Measurements from ENCODE around the gene SERHL2. TPM values are rescaled to one million over a fixed set of nuclear protein-coding genes. Genes with fewer than 3 reads are reported as not detected.
"Not testable (repeated sequence)": the region's sequence is repeated elsewhere in the genome, so short reads cannot be mapped to it uniquely, and the experiment has no call there.

SERHL2 gene
- polyA plus RNA-seq, 1 donor (not counting 4 experiments of a cell fraction or from before 2014, with no cell fraction given): 2.5 TPM

- H3K9me3 ChIP-seq (ENCODE audit: control insufficient read depth, low read depth, low read length); H3K4me1 ChIP-seq (ENCODE audit: control insufficient read depth, extremely low read depth, insufficient read depth, low read length); DNase-seq (ENCODE audit: low read depth, low spot score); H2AFZ ChIP-seq (ENCODE audit: control insufficient read depth, low read length); H3K36me3 ChIP-seq (ENCODE audit: control insufficient read depth in 2 of 2, extremely low read depth in 1 of 2, insufficient read depth in 2 of 2, low read length in 2 of 2); H3K4me2 ChIP-seq (ENCODE audit: control insufficient read depth, extremely low read depth, insufficient read depth, low read depth, low read length); H3K79me2 ChIP-seq (ENCODE audit: control insufficient read depth, insufficient read depth, low read length); dilution Hi-C loops (cut with MboI; ENCODE audit: extremely low pct_ligation_motif_present, low sequenced_read_pairs); FAIRE-seq; H3K9ac ChIP-seq (ENCODE audit: control insufficient read depth, extremely low read depth, insufficient read depth, low read length); H4K20me1 ChIP-seq (ENCODE audit: control insufficient read depth, extremely low read depth, insufficient read depth, low read length); H3K4me3 ChIP-seq (ENCODE audit: control insufficient read depth in 2 of 3, extremely low read depth in 1 of 3, insufficient read depth in 2 of 3, low read depth in 1 of 3, low read length in 3 of 3); H3K27me3 ChIP-seq (ENCODE audit: control insufficient read depth, extremely low read depth, insufficient read depth, low read length); H3K9me1 ChIP-seq (ENCODE audit: control insufficient read depth, extremely low read depth, insufficient read depth, low read length); H3K27ac ChIP-seq (ENCODE audit: control insufficient read depth, insufficient read depth, low read length): not testable (repeated sequence)
These were observed 22.2 kb upstream of the SERHL2 start for GRCh38 chr22:42531401-42532084.

- H3K9me1 ChIP-seq (ENCODE audit: control insufficient read depth, extremely low read depth, insufficient read depth, low read length): no peaks in the 10 kb centered on the region
- no peaks in the 10 kb centered on the region for H3K79me2 ChIP-seq (ENCODE audit: control insufficient read depth, insufficient read depth, low read length)
- no peak overlapping the region for H2AFZ ChIP-seq (ENCODE audit: control insufficient read depth, low read length)
- no peak for DNase-seq (ENCODE audit: low read depth, low spot score)
- H3K36me3 ChIP-seq (ENCODE audit: control insufficient read depth in 2 of 2, extremely low read depth in 1 of 2, insufficient read depth in 2 of 2, low read length in 2 of 2): no peaks in the 10 kb centered on the region
- no peaks in the 10 kb centered on the region for H3K27me3 ChIP-seq (ENCODE audit: control insufficient read depth, extremely low read depth, insufficient read depth, low read length)
- H3K27ac ChIP-seq (ENCODE audit: control insufficient read depth, insufficient read depth, low read length): no peak overlapping the region
- H3K9ac ChIP-seq (ENCODE audit: control insufficient read depth, extremely low read depth, insufficient read depth, low read length): no peak overlapping the region
- no peak overlapping the region for H3K4me2 ChIP-seq (ENCODE audit: control insufficient read depth, extremely low read depth, insufficient read depth, low read depth, low read length)
- H3K4me3 ChIP-seq (ENCODE audit: control insufficient read depth in 2 of 3, extremely low read depth in 1 of 3, insufficient read depth in 2 of 3, low read depth in 1 of 3, low read length in 3 of 3): no peak overlapping the region
- no peaks in the 10 kb centered on the region for H3K9me3 ChIP-seq (ENCODE audit: control insufficient read depth, low read depth, low read length)
- no peaks in the 10 kb centered on the region for H4K20me1 ChIP-seq (ENCODE audit: control insufficient read depth, extremely low read depth, insufficient read depth, low read length)
- no peak for FAIRE-seq
- dilution Hi-C loops (cut with MboI; ENCODE audit: extremely low pct_ligation_motif_present, low sequenced_read_pairs): no loop called here
- TF ChIP-seq CTCF (optimal IDR thresholded peaks at IDR 0.05 in 1 of 3, IDR thresholded peaks at IDR 0.05 in 1 of 3, conservative IDR thresholded peaks at IDR 0.05 in 1 of 3; ENCODE audit: extremely low read depth in 1 of 3, insufficient read depth in 2 of 3, low read length in 3 of 3): no peak
- no peak for TF ChIP-seq EZH2 (IDR thresholded peaks at IDR 0.05; ENCODE audit: low read length)
- H3K4me1 ChIP-seq (ENCODE audit: control insufficient read depth, extremely low read depth, insufficient read depth, low read length): peaks cover 11% of the 10 kb centered on the region
These were observed 20.1 kb upstream of the SERHL2 start for GRCh38 chr22:42533638-42533977.

- H3K9ac ChIP-seq (ENCODE audit: control insufficient read depth, extremely low read depth, insufficient read depth, low read length); H3K36me3 ChIP-seq (ENCODE audit: control insufficient read depth in 2 of 2, extremely low read depth in 1 of 2, insufficient read depth in 2 of 2, low read length in 2 of 2); DNase-seq (ENCODE audit: low read depth, low spot score); dilution Hi-C loops (cut with MboI; ENCODE audit: extremely low pct_ligation_motif_present, low sequenced_read_pairs); H3K27ac ChIP-seq (ENCODE audit: control insufficient read depth, insufficient read depth, low read length); H3K9me3 ChIP-seq (ENCODE audit: control insufficient read depth, low read depth, low read length); H3K27me3 ChIP-seq (ENCODE audit: control insufficient read depth, extremely low read depth, insufficient read depth, low read length); H3K9me1 ChIP-seq (ENCODE audit: control insufficient read depth, extremely low read depth, insufficient read depth, low read length); H3K4me3 ChIP-seq (ENCODE audit: control insufficient read depth in 2 of 3, extremely low read depth in 1 of 3, insufficient read depth in 2 of 3, low read depth in 1 of 3, low read length in 3 of 3); FAIRE-seq; H3K79me2 ChIP-seq (ENCODE audit: control insufficient read depth, insufficient read depth, low read length); H2AFZ ChIP-seq (ENCODE audit: control insufficient read depth, low read length); H3K4me2 ChIP-seq (ENCODE audit: control insufficient read depth, extremely low read depth, insufficient read depth, low read depth, low read length); H4K20me1 ChIP-seq (ENCODE audit: control insufficient read depth, extremely low read depth, insufficient read depth, low read length): not testable (repeated sequence)
- peaks cover 11% of the 10 kb centered on the region for H3K4me1 ChIP-seq (ENCODE audit: control insufficient read depth, extremely low read depth, insufficient read depth, low read length)
These were observed 18.5 kb upstream of the SERHL2 start for GRCh38 chr22:42535082-42535731.

Data from keratinocyte (primary cell).